Stimulated activated naive CD8-positive, alpha-beta T cell treated with anti-CD3 and anti-CD28 coated beads, Interleukin-15, Interleukin-2, amounts not matched to agents 100 ng/mL and 50 ng/mL, for 24 hours (primary cell): ENCODE data around the gene COX6B2.

Source experiments
- H3K27ac Mint-ChIP-seq: one replicate; pipeline ENCODE4 v1.8.0; 2021; ENCODE audit warnings: mild to moderate bottlenecking, mixed read lengths
- H3K27me3 Mint-ChIP-seq: one replicate; pipeline ENCODE4 v1.8.0; 2021; ENCODE audit warnings: mixed read lengths
- H3K36me3 Mint-ChIP-seq: one replicate; pipeline ENCODE4 v1.8.0; 2021; ENCODE audit warnings: low read depth, mixed read lengths
- H3K4me1 Mint-ChIP-seq: one replicate; pipeline ENCODE4 v1.8.0; 2021; ENCODE audit warnings: low read depth, mixed read lengths
- H3K4me3 Mint-ChIP-seq: one replicate; pipeline ENCODE4 v1.8.0; 2021; ENCODE audit warnings: mild to moderate bottlenecking, mixed read lengths
- H3K9me3 Mint-ChIP-seq: one replicate; pipeline ENCODE4 v1.8.0; 2021; ENCODE audit warnings: mixed read lengths

COX6B2 gene

GRCh38 chr19:55321466-55322137 lies 32.9 kb downstream of the COX6B2 start:
- Mint-ChIP-seq H3K27me3 (peaks cover 4% of the 10 kb centered on the region), H3K4me3 (no peak overlapping the region), H3K27ac (no peak overlapping the region)

GRCh38 chr19:55320844-55321419 lies 33.6 kb downstream of the COX6B2 start:
- H3K4me1 Mint-ChIP-seq, result no peaks in the 10 kb centered on the region
- H3K27me3 Mint-ChIP-seq, result peaks cover 4% of the 10 kb centered on the region
- H3K4me3 Mint-ChIP-seq, result no peak overlapping the region
- H3K36me3 Mint-ChIP-seq, result no peaks in the 10 kb centered on the region
- no peaks in the 10 kb centered on the region for H3K9me3 Mint-ChIP-seq
- no peak overlapping the region for H3K27ac Mint-ChIP-seq

More at GRCh38 chr19:55321466-55322137, 32.9 kb downstream of the COX6B2 start:
- H3K4me1 Mint-ChIP-seq, result no peaks in the 10 kb centered on the region
- no peaks in the 10 kb centered on the region for H3K36me3 Mint-ChIP-seq
- no peaks in the 10 kb centered on the region for H3K9me3 Mint-ChIP-seq

- H3K4me3 Mint-ChIP-seq, result no peak overlapping the region
- no peaks in the 10 kb centered on the region for H3K36me3 Mint-ChIP-seq
- H3K27me3 Mint-ChIP-seq, result peaks cover 4% of the 10 kb centered on the region
- H3K9me3 Mint-ChIP-seq, result no peaks in the 10 kb centered on the region
- no peaks in the 10 kb centered on the region for H3K4me1 Mint-ChIP-seq
- H3K27ac Mint-ChIP-seq, result no peak overlapping the region
Measured at GRCh38 chr19:55319785-55320184, 34.7 kb downstream of the COX6B2 start.

DNA sequence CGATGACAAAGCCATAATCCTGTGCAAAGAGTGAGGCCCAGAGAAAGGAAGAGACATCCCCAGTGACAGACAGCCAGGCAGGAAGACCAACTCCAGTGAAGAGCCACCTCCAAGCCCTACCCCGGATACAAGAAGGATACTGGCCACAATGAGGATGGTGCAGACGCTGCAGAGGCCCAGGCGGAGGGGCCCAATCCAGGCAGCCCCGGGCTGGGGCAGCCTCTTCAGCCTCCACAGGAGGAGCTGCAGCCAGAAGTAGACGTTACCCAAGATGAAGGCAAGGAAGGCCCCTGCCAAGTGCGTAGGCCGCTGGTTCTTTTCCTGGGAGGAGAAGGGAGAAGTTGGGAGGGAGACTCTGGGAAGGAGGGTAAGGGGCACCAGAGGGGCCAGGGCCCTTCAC lies 37.9 kb downstream of the COX6B2 start:
- Mint-ChIP-seq H3K27me3 (no peaks in the 10 kb centered on the region), H3K36me3 (no peaks in the 10 kb centered on the region)

DNA sequence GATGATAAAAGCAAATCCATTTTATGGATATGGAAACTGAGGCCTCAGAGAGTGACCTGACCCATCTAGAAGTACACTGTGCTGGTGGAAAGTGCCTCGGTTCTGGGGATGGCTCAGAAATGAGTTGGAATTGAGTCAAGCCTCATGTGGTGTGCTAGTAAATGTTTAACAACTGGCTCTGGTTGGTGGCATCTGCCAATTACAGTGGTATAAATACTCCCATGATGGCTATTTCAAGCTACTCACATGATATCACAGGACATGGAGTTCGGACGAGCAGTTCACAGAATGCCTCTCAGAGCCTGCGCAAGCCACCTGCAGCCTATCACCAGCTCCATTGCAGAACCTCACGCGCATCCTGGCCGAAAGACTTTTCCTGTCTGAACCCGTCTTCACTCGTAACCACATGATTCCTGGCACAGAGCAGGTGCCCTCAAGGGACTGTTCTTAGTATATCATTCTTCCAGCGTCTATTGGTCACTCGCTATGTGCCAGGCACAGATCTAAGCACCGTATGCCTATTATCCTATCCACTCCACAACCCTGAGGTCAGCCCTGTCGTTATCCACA lies 38.5 kb downstream of the COX6B2 start:
- Mint-ChIP-seq H3K4me3 (no peak overlapping the region), H3K9me3 (no peaks in the 10 kb centered on the region), H3K27ac (no peak overlapping the region)

More for the DNA sequence above, 37.9 kb downstream of the COX6B2 start:
- no peaks in the 10 kb centered on the region for H3K4me1 Mint-ChIP-seq
- no peak overlapping the region for H3K27ac Mint-ChIP-seq
- H3K9me3 Mint-ChIP-seq, result no peaks in the 10 kb centered on the region
- no peak overlapping the region for H3K4me3 Mint-ChIP-seq

GRCh38 chr19:55314396-55314795 lies 40.1 kb downstream of the COX6B2 start:
- H3K9me3 Mint-ChIP-seq, result no peaks in the 10 kb centered on the region
- no peak overlapping the region for H3K4me3 Mint-ChIP-seq
- H3K27me3 Mint-ChIP-seq, result no peaks in the 10 kb centered on the region
- H3K27ac Mint-ChIP-seq, result no peak overlapping the region
- no peaks in the 10 kb centered on the region for H3K36me3 Mint-ChIP-seq
- H3K4me1 Mint-ChIP-seq, result no peaks in the 10 kb centered on the region

More for the DNA sequence above, 38.5 kb downstream of the COX6B2 start:
- no peaks in the 10 kb centered on the region for H3K4me1 Mint-ChIP-seq
- no peaks in the 10 kb centered on the region for H3K27me3 Mint-ChIP-seq
- H3K36me3 Mint-ChIP-seq, result no peaks in the 10 kb centered on the region

GRCh38 chr19:55312621-55313512 lies 41.7 kb downstream of the COX6B2 start:
- Mint-ChIP-seq H3K4me1 (no peaks in the 10 kb centered on the region), H3K27me3 (no peaks in the 10 kb centered on the region), H3K9me3 (no peaks in the 10 kb centered on the region), H3K27ac (no peak overlapping the region), H3K4me3 (no peak overlapping the region), H3K36me3 (no peaks in the 10 kb centered on the region)

DNA sequence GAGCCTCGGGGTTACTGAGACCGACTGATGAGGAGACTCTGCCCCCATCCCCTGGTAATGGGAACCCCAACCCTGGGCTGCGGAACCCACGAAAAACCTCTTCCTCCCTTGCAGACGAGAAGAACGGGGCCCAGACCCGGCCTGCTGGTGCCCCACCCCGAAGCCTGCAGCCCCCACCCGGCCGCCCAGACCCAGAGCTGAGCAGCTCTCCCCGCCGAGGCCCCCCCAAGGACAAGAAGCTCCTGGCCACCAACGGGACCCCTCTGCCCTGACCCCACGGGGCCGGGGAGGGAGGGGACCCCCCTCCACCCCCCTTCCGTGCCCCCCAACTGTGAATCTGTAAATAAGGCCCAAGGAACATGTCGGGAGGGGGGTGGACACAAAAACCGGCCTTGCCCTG lies 42.7 kb downstream of the COX6B2 start:
- H3K4me1 Mint-ChIP-seq, result no peaks in the 10 kb centered on the region
- H3K27ac Mint-ChIP-seq, result no peak overlapping the region
- no peaks in the 10 kb centered on the region for H3K36me3 Mint-ChIP-seq
- H3K4me3 Mint-ChIP-seq, result no peak overlapping the region
- no peaks in the 10 kb centered on the region for H3K9me3 Mint-ChIP-seq
- no peaks in the 10 kb centered on the region for H3K27me3 Mint-ChIP-seq

DNA sequence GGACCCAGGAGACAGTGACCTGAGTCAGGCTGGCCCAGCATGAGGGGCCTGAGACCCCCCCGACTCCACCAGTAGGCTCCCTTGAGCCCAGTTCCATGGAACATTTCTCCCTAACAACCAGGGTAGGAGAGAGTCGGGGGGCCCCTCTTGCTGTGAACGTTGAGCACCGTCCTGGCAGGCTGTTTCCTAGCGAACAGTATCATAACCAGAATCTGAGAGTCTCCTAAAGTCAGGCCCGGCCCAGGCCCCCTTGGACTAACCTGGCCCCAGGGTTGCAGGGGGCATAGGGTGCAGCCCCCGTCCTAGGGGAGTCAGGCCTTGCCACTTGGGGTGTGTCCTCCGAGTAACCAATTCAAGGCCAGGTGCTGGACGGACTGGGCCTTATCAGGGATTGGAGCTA lies 43.1 kb downstream of the COX6B2 start:
- Mint-ChIP-seq H3K4me1 (no peaks in the 10 kb centered on the region), H3K27me3 (no peaks in the 10 kb centered on the region), H3K4me3 (no peak overlapping the region), H3K27ac (no peak overlapping the region), H3K9me3 (no peaks in the 10 kb centered on the region), H3K36me3 (no peaks in the 10 kb centered on the region)

- Mint-ChIP-seq H3K36me3 (no peaks in the 10 kb centered on the region), H3K4me1 (no peaks in the 10 kb centered on the region), H3K27ac (no peak overlapping the region)
Measured at GRCh38 chr19:55310498-55310897, 44.0 kb downstream of the COX6B2 start.

GRCh38 chr19:55309448-55309847 lies 45.1 kb downstream of the COX6B2 start:
- H3K4me1 Mint-ChIP-seq, result no peaks in the 10 kb centered on the region
- no peaks in the 10 kb centered on the region for H3K27me3 Mint-ChIP-seq
- no peaks in the 10 kb centered on the region for H3K36me3 Mint-ChIP-seq
- no peaks in the 10 kb centered on the region for H3K9me3 Mint-ChIP-seq
- no peak overlapping the region for H3K27ac Mint-ChIP-seq
- no peak overlapping the region for H3K4me3 Mint-ChIP-seq

More at GRCh38 chr19:55310498-55310897, 44.0 kb downstream of the COX6B2 start:
- Mint-ChIP-seq H3K4me3 (no peak overlapping the region), H3K9me3 (no peaks in the 10 kb centered on the region), H3K27me3 (no peaks in the 10 kb centered on the region)

DNA sequence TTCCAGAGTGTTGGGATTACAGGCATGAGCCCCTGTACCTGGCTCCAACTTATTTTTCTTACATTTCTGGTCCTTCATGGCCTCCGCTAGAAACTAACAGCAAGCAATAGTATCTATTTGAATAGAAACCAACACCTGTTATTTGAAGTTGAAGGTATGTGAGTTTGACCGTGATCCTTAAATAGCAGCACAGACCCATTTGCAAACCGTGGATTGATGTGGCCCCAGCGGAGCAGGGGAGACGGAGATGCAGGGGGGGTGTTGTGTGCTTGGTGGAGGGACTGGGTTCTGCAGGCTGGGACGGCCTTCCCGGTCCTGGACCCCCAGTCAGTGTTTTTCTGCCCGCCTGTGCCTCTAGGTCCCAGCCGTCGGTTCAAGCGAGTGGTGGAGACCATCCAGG lies 46.2 kb downstream of the COX6B2 start:
- no peaks in the 10 kb centered on the region for H3K9me3 Mint-ChIP-seq
- H3K4me3 Mint-ChIP-seq, result no peak overlapping the region
- no peak overlapping the region for H3K27ac Mint-ChIP-seq
- H3K27me3 Mint-ChIP-seq, result no peaks in the 10 kb centered on the region
- H3K4me1 Mint-ChIP-seq, result no peaks in the 10 kb centered on the region
- no peaks in the 10 kb centered on the region for H3K36me3 Mint-ChIP-seq

DNA sequence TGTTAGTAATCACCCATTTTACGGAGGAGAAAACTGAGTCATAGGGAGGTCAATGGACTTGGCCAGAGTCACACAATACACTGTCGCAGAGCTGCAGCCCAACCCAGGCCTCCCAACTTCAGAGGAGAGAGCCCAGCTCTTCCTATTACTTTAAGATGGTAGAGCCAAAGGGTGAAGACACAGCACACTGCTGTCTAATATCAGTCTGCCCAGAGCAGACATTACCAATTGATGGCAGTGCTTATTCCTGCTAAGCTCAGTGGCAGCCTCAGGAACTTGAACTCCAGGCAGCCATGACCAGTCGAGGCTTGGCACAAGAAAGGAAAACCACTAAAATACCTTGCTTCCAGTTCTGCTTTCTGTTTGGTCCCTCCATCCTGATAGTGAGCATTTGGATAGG lies 47.8 kb downstream of the COX6B2 start:
- H3K9me3 Mint-ChIP-seq, result no peaks in the 10 kb centered on the region
- no peak overlapping the region for H3K27ac Mint-ChIP-seq
- H3K4me1 Mint-ChIP-seq, result peaks cover 3% of the 10 kb centered on the region
- no peaks in the 10 kb centered on the region for H3K36me3 Mint-ChIP-seq
- H3K27me3 Mint-ChIP-seq, result no peaks in the 10 kb centered on the region
- H3K4me3 Mint-ChIP-seq, result no peak overlapping the region

DNA sequence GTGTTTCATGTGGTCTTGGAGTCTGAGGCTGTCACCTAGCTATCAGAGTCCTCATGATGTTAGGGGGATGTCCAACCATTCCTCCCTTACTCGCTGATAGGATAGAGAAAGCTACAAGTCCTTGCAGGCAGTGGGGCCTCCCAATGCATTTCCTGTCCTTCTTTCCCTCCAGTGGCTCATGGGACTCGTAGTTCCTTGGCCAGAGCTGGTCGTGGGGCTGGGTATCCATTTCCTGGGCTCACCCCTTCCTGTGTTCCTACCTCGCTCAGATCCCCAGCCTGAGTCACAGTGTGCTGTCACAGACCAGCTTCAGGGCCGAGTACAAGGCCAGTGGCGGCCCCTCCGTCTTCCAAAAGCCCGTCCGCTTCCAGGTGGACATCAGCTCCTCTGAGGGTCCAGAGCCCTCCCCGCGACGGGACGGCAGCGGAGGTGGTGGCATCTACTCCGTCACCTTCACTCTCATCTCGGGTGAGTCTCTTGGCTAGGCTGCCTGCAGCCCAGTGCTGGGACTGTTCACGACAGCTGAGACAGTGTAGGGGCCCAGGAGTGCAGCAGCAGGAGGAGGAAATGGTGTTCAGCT lies 48.4 kb downstream of the COX6B2 start:
- no peaks in the 10 kb centered on the region for H3K36me3 Mint-ChIP-seq
- H3K27me3 Mint-ChIP-seq, result no peaks in the 10 kb centered on the region
- H3K9me3 Mint-ChIP-seq, result no peaks in the 10 kb centered on the region
- H3K4me1 Mint-ChIP-seq, result peaks cover 4% of the 10 kb centered on the region
- H3K4me3 Mint-ChIP-seq, result no peak overlapping the region
- no peak overlapping the region for H3K27ac Mint-ChIP-seq

DNA sequence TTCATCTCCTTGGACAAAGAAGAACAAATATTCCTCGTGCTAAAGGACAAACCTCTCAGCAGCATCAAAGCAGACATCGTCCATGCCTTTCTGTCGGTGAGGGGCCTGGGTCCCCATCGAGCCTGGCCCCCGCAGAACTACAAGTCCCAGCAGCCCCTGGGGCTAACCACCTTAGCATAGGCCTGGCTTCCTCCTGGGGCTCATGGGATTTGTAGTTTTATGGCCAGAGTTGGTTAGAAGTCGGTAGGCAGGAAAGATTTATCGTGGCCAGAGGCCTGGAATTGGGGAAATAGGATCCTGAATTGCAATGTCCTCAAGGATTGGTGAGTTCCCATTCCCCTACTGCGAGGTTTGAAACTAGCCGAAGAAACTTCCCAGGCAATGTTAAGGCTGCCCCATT lies 49.0 kb downstream of the COX6B2 start:
- no peak overlapping the region for H3K4me3 Mint-ChIP-seq
- no peaks in the 10 kb centered on the region for H3K9me3 Mint-ChIP-seq
- peaks cover 4% of the 10 kb centered on the region for H3K4me1 Mint-ChIP-seq
- no peak overlapping the region for H3K27ac Mint-ChIP-seq
- no peaks in the 10 kb centered on the region for H3K36me3 Mint-ChIP-seq
- no peaks in the 10 kb centered on the region for H3K27me3 Mint-ChIP-seq
